SU-DHL-6 (cell line): ENCODE data around the gene BRAT1.

ENCODE experiments used
- EZH2phosphoT487 ChIP-seq: fragments of 200-600 bp; sonication (generic), shearing (Covaris generic); conservative IDR thresholded peaks from 2 replicates; pipeline ENCODE4 v1.6.1; 2018; ENCODE audit warnings: mild to moderate bottlenecking, antibody characterized with exemption, low read length, moderate library complexity, mixed read lengths
- TF ChIP-seq, protein P1 (sequence below): fragments of 200-600 bp; sonication (generic); IDR thresholded peaks from one replicate; pipeline ENCODE4 v1.5.1; 2017; ENCODE audit warnings: antibody characterized with exemption, mild to moderate bottlenecking, low read length, moderate library complexity; ENCODE audit not compliant: insufficient read depth, poor library complexity, severe bottlenecking

DNA sequence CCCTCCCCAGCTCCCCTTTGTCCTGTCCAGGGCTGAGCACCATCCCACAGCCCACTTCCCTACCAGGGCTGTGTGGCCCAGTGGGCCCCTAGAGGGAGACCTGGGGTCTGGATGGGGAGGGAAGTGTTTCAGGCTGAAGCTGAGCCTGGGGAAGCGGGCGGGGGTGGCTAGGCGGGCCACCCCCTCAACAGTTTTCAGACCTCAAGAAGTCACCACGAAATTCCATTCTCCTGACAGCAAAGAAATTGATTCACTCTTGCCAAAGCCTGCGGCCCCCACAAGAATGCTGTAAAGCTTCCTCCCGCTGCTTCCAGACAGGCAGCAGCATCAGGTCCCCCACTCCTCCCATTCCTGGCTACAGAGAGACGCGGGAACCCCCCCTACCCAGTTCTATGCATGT lies 38.3 kb downstream of the BRAT1 start:
- TF ChIP-seq, protein P1, sequence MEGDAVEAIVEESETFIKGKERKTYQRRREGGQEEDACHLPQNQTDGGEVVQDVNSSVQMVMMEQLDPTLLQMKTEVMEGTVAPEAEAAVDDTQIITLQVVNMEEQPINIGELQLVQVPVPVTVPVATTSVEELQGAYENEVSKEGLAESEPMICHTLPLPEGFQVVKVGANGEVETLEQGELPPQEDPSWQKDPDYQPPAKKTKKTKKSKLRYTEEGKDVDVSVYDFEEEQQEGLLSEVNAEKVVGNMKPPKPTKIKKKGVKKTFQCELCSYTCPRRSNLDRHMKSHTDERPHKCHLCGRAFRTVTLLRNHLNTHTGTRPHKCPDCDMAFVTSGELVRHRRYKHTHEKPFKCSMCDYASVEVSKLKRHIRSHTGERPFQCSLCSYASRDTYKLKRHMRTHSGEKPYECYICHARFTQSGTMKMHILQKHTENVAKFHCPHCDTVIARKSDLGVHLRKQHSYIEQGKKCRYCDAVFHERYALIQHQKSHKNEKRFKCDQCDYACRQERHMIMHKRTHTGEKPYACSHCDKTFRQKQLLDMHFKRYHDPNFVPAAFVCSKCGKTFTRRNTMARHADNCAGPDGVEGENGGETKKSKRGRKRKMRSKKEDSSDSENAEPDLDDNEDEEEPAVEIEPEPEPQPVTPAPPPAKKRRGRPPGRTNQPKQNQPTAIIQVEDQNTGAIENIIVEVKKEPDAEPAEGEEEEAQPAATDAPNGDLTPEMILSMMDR, result no peak
- TF ChIP-seq EZH2phosphoT487, result no peak
